ENCODE measurements around the gene RERG.

DNA sequence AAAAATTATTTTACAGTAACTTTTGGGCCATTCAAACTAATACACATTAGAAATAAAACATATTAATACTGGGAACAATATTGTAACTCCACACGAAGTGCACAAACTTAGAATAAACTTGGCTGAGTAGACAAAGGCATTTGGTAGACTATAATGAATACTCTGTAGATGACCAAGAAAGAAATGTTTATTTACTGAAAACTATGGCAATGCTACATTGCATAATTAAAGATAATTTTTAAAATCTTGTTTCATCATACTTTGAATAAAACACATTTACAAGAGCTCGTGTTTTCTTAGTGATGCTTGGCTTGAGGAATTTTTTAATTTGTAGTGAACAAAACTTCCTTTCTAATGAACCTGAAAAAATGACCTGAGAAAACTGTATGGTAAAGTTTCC lies 21.3 kb downstream of the RERG start:
- no peak for TF ChIP-seq POLR2A (IDR thresholded peaks at IDR 0.05; ENCODE audit: low read depth, low read length)
- no peak for TF ChIP-seq POLR2AphosphoS5 (IDR thresholded peaks at IDR 0.05; ENCODE audit: low read depth, low read length)
